ES-I3 (cell line): ENCODE measurements around the gene NKD1.

ENCODE experiments used
- H3K36me3 ChIP-seq: 2 replicates; pipeline ENCODE4 v1.6.1; 2013; ENCODE audit warnings: mild to moderate bottlenecking, low read length, control low read depth, moderate library complexity; ENCODE audit not compliant: insufficient read depth
- H3K4me1 ChIP-seq: 2 replicates; pipeline ENCODE4 v1.6.1; 2013; ENCODE audit warnings: mild to moderate bottlenecking, control low read depth, low read length; ENCODE audit not compliant: insufficient read depth
- H3K9ac ChIP-seq: 2 replicates; pipeline ENCODE4 v1.6.1; 2013; ENCODE audit warnings: low read depth, mild to moderate bottlenecking, low read length, moderate library complexity
- H3K9me3 ChIP-seq: 2 replicates; pipeline ENCODE4 v1.6.1; 2013; ENCODE audit warnings: mild to moderate bottlenecking, low read length, moderate library complexity; ENCODE audit not compliant: control insufficient read depth, insufficient read depth

Gene NKD1

GRCh38 chr16:50624449-50624970 lies 76.3 kb downstream of the NKD1 start:
- Histone ChIP-seq H3K4me1 (no peaks in the 10 kb centered on the region), H3K36me3 (no peaks in the 10 kb centered on the region), H3K9me3 (no peaks in the 10 kb centered on the region), H3K9ac (no peak overlapping the region)

GRCh38 chr16:50625374-50625773 lies 77.2 kb downstream of the NKD1 start:
- H3K9ac ChIP-seq = no peak overlapping the region
- no peaks in the 10 kb centered on the region for H3K36me3 ChIP-seq
- H3K4me1 ChIP-seq = no peaks in the 10 kb centered on the region
- no peaks in the 10 kb centered on the region for H3K9me3 ChIP-seq

- Histone ChIP-seq H3K4me1 (no peaks in the 10 kb centered on the region), H3K9ac (no peak overlapping the region), H3K9me3 (no peaks in the 10 kb centered on the region), H3K36me3 (no peaks in the 10 kb centered on the region)
These were observed 78.7 kb downstream of the NKD1 start for GRCh38 chr16:50626868-50627267.

- H3K9me3 ChIP-seq = no peaks in the 10 kb centered on the region
- no peak overlapping the region for H3K9ac ChIP-seq
- no peaks in the 10 kb centered on the region for H3K4me1 ChIP-seq
- no peaks in the 10 kb centered on the region for H3K36me3 ChIP-seq
These were observed 79.2 kb downstream of the NKD1 start for GRCh38 chr16:50627419-50627818.

- Histone ChIP-seq H3K36me3 (no peaks in the 10 kb centered on the region), H3K9me3 (no peaks in the 10 kb centered on the region), H3K9ac (no peak overlapping the region), H3K4me1 (no peaks in the 10 kb centered on the region)
These were observed 80.1 kb downstream of the NKD1 start for GRCh38 chr16:50628156-50628802.

- Histone ChIP-seq H3K36me3 (no peaks in the 10 kb centered on the region), H3K9ac (no peak overlapping the region), H3K4me1 (no peaks in the 10 kb centered on the region), H3K9me3 (no peaks in the 10 kb centered on the region)
These were observed 81.1 kb downstream of the NKD1 start for GRCh38 chr16:50629334-50629733.

GRCh38 chr16:50630394-50631020 lies 82.3 kb downstream of the NKD1 start:
- Histone ChIP-seq H3K9ac (no peak overlapping the region), H3K4me1 (no peaks in the 10 kb centered on the region), H3K9me3 (no peaks in the 10 kb centered on the region), H3K36me3 (no peaks in the 10 kb centered on the region)

- no peaks in the 10 kb centered on the region for H3K36me3 ChIP-seq
- H3K9me3 ChIP-seq = no peaks in the 10 kb centered on the region
- no peak overlapping the region for H3K9ac ChIP-seq
- no peaks in the 10 kb centered on the region for H3K4me1 ChIP-seq
These were observed 83.2 kb downstream of the NKD1 start for GRCh38 chr16:50631249-50631984.

- no peak overlapping the region for H3K9ac ChIP-seq
- no peaks in the 10 kb centered on the region for H3K36me3 ChIP-seq
- no peaks in the 10 kb centered on the region for H3K4me1 ChIP-seq
- H3K9me3 ChIP-seq = no peaks in the 10 kb centered on the region
These were observed 83.9 kb downstream of the NKD1 start for GRCh38 chr16:50631985-50632576.

GRCh38 chr16:50632927-50633800 lies 85.0 kb downstream of the NKD1 start:
- Histone ChIP-seq H3K36me3 (no peaks in the 10 kb centered on the region), H3K4me1 (no peaks in the 10 kb centered on the region), H3K9me3 (no peaks in the 10 kb centered on the region), H3K9ac (no peak overlapping the region)

GRCh38 chr16:50634090-50634489 lies 85.9 kb downstream of the NKD1 start:
- no peak overlapping the region for H3K9ac ChIP-seq
- no peaks in the 10 kb centered on the region for H3K36me3 ChIP-seq
- no peaks in the 10 kb centered on the region for H3K9me3 ChIP-seq
- H3K4me1 ChIP-seq = no peaks in the 10 kb centered on the region

- no peaks in the 10 kb centered on the region for H3K9me3 ChIP-seq
- H3K9ac ChIP-seq = no peak overlapping the region
- no peaks in the 10 kb centered on the region for H3K36me3 ChIP-seq
These were observed 86.8 kb downstream of the NKD1 start for GRCh38 chr16:50634947-50635346.

GRCh38 chr16:50635505-50636392 lies 87.6 kb downstream of the NKD1 start:
- Histone ChIP-seq H3K9me3 (no peaks in the 10 kb centered on the region), H3K9ac (no peak overlapping the region), H3K4me1 (no peaks in the 10 kb centered on the region), H3K36me3 (no peaks in the 10 kb centered on the region)

More at GRCh38 chr16:50634947-50635346, 86.8 kb downstream of the NKD1 start:
- H3K4me1 ChIP-seq = no peaks in the 10 kb centered on the region
